ENCODE data around the gene C14orf93.
A peak's percentile ranks its signal among the peaks of the same experiment; 100 is the strongest.

Gene C14orf93, protein sequence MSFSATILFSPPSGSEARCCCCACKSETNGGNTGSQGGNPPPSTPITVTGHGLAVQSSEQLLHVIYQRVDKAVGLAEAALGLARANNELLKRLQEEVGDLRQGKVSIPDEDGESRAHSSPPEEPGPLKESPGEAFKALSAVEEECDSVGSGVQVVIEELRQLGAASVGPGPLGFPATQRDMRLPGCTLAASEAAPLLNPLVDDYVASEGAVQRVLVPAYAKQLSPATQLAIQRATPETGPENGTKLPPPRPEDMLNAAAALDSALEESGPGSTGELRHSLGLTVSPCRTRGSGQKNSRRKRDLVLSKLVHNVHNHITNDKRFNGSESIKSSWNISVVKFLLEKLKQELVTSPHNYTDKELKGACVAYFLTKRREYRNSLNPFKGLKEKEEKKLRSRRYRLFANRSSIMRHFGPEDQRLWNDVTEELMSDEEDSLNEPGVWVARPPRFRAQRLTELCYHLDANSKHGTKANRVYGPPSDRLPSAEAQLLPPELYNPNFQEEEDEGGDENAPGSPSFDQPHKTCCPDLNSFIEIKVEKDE

DNA sequence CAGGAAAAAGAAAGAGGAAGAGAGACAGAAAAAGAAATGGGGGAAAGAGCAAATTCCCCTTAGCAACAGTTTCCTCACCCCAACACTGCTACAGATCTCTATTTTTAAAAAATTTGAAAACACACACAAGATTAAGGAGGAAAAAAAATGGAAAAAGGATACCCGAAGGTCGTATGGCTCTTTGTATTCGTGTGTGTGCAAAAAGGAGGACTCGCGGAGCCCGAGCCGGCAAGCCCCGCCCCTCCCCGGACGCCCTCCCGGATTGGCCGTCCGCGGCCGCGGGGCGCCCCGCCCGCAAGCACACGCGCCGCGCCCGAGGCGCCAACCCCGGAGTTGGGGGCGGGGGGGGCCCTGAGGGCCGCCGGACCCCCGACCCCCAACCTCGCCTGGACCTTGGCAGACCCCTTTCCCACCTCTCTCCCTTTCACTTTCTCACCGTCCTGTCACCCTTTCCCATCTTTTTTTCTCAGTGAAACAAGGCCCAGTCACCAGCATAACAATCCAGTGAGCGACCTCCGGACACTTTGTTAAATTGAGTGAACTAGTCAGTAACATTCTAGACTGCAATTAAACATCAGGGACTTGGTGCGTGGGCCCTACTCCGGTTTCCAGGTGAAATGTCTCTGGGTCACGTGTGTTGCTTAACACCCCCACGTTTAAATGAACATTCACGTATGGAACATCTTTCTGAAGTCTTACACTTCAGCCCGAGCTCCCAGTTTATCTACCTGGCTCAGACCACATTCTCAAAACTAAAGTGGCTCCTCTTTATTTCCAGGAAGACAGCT is at the start of gene C14orf93:
C14orf93 (minus strand) TSS at position 205 of the 788 bp plus-strand sequence. CDS start 11,120 bp downstream, outside the sequence.
- DNase-seq (ENCODE audit: low spot score), result peak; percentile 69

DNA sequence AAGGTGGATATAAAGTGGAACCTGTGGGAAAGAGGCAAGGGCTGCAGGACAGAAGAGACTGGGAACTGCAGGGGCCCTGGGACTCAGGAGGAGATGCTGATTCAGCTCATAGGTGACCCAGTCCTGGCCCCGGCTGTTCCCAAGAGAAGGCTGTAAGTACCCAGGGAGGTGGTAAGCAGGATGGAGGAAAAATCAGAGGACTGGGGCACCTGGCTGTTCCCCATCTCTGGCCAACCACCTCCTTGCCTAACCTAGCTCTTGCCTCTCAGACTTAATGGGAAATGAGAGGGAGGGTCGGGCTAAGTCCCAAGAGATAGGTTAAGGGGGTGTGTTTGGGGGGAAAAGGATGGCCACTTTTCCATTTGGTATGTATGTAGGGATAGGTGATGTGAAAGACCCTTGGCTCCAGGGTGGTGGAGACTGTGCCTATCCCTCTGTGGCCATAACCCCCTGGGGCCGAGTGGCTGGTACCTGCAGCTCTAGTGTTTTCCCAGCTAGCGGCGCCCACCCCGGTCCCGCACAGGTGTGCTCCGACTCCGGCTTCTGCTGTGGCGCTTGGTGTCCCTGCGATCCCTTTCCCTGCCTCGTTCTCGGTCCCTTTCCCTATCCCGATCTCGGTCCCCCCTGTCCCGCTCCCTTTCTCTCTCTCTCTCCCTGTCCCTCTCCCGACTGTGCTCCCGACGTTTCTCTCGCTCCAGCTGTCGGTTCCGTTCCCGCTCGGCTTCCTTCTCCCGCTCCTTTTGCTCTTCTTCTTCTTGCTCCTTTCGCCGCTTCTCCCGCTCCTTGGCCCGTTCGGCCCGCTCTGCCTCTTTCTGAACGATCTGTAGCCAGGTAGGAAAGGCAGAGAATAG is 48.9 kb upstream of the C14orf93 start:
- no peak for DNase-seq (ENCODE audit: low spot score)

DNA sequence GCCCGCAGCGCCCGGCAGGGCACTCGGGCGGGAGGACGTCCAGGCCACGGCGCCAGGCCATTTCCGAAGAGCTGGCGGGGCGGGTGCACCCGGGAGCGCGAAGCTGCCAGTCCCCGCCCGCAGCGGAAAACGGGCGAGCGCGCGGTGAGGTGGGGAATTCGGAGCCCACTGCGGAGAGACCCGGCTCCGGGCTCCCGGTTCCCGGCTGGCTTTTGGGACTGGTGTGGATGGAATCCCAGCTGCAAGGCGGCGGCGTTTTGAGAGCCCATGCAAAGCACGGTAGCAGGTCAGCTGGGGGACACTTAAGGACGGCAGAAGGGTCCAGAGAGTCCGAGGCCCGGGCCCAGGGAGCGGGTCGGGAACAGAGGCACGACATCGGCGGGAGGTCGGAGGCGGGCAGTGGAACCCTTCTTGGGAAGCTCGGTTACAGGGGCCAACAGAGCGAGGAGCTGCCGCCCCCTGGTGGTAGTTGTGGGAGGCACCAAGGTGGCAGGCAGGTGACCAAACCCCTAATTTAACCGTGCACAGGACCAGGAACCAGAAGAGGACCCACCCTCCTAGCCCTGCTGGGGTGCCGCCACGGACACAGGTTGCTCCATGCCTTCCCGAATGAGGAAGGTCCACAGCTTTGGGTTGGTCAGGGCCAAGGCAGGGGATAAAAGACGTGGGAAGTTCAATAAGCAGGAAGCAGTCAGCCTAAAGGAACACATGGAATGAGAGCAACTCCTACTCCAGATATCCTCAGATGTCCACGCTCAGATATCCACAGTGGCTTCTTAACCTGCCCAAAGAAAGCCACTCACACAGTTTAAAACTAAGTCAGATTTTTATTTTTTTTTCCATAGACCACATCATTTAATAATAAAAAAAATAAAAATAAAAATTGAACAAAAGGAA is 48.1 kb upstream of the C14orf93 start:
- DNase-seq (ENCODE audit: low spot score), result peak; percentile 75

DNA sequence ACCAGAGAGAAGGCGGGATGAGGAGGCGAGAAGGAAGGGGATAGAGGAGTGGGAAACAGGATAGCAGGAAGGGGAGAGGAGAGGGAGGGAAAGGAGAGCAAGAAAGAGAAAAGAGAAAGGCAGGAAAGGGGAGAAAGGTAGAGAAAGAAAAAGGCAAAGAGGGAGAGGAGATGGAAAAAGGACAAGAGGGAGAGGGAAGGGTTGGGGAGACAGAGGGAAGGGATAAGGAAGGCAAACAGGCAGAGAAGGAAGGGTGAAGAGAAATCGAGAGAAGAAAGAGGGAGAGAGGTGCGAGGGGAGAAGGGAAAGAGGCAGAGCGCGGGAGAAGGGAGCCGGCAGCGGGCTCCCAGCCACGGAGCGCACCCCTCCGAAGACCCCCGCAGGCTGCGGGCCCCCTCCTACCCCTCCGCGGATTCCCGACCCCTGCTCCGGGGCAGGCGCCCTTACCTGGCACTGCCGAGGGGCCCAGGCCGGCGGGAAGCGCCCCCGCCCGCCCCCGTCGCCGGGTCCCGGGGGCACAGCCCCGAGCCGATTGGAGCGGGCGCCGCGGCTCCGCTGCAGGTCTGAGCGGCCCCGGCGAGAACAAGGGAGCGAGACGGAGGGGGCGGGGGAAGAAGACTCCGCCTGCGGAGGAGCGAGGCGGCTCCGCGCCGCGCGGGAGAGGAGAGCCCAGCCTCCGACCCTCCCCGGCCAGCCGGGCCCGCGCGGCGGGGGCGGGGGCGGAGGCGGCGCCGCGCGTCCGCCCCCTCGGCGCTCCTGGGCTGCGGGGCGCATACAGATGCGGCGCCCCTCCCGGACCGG is 47.2 kb upstream of the C14orf93 start, which contains the start of gene CDH24:
CDH24 (minus strand) TSS at position 565 of the 801 bp plus-strand sequence. CDS start 1,787 bp downstream, outside the sequence.
- DNase-seq (ENCODE audit: low spot score), result no peak

DNA sequence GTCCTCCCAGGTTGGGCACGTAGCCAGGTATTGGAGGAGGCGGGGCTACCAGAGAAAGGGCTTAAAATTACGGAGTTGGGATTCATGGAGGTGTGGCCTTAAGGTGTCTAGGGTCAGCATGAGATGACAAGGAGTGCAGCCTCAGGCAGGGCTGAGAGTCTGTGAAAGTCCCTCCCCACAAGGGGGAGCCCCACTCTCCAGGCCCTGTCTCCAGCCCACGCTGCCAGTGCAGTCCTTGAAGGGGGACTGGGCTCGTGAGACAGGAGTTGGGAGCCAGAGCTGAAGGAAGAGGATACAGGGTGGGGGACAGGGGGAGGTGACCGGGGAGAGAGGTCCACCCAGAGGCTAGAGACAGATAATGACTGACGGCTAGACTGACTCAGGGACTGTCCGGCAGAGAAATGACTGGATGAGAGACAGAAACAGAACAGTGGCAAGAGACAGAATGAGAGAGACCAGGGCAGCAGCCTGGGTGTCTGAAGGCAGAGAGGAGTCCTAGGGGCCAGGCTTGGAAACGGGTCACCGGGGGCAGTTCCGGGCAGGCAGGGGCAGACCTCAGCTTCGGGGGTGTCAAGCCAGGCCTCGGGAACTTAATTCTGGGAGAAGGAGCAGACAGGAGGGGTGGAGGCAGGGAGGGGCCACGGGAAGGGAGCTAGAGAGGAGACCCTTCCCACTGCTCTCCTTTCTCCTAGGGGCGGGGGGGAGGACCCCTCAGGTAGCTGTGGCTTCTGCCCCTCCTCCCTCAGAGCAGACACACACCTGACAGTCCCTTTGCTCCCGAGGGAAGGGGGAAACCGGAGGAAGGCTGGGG is 46.4 kb upstream of the C14orf93 start:
- peak; percentile 53 for DNase-seq (ENCODE audit: low spot score)

DNA sequence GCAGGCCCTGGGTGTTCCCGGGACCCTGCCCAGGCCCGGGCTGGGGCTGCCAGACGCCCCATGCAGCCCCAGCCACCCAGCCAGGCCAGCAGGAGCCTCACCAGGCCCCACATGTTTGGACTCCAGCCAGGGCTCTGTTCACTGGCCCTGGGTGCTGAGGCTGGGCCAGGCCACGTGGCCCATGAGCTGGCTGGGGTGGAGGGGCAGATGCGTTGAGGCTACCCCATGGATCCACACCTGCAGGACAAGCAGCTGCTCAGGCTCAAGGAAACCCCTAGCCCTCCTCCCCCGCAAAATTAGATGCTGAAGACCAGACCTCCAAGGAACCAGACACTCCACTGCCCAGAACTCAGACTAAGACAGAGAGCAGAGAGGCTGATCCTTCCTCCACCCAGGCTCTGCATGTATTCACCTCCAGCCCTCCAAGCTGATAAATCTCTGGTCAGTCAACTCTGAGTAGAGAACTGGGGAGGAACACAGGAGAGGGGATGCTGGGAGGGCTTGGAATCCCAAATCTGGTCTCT is 45.7 kb upstream of the C14orf93 start:
- DNase-seq (ENCODE audit: low spot score), result no peak

DNA sequence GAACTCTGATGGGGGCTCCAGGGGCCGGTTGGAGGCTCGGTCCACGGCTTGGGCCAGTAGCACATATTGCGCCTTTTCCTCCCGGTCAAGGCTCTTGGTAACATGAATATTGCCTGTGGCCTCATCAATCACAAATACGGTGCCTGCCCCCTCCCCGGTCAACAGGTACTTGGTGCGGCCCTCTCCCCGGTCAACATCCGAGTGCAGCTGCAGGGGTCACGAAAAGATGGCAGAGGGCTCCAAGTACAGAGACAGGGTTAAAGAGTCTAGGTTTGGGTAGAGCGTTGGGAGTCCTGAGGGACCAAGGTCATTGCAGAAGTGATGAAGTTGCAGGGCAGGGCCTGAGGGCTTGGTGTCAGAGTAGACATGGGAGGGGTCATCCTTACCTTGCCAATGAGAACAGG is 45.2 kb upstream of the C14orf93 start:
- DNase-seq (ENCODE audit: low spot score), result no peak

DNA sequence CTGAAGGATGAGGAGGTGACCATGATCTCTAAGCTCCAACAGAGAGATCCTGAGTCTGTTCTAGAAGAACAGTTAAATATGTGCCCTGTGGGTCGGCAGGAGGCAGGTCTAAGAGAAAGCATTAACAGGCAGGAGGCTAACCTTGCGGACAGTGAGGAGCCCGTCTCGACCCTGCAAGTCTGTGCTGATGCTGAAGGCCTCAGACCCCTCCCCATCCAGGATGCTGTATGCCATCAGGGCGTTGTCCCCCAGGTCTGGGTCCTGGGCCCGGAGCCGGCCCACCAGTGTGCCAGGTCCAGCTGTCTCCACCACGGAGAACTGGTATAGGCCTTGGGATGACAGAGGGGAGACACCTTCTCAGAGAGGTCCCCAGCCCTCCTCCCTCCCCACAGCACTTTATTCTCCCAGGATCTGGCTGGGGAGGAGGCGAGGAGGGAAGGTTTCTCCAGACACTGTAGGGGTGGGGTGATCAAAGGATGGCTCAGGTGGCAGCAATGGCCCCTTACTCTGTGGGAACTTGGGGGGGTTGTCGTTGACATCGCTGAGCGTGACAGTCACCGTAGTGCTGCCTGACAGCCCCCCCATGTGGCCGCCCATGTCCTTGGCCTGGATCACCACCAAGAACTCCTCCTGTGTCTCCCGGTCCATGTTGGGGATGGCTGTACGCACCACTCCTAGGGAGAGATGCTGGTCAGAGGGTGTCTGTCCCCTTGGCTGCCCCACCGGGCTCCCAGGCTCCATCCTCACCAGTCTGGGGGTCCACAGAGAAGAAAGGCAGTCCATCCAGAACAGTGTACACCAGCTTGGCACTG is 44.3 kb upstream of the C14orf93 start:
- DNase-seq (ENCODE audit: low spot score), result no peak

DNA sequence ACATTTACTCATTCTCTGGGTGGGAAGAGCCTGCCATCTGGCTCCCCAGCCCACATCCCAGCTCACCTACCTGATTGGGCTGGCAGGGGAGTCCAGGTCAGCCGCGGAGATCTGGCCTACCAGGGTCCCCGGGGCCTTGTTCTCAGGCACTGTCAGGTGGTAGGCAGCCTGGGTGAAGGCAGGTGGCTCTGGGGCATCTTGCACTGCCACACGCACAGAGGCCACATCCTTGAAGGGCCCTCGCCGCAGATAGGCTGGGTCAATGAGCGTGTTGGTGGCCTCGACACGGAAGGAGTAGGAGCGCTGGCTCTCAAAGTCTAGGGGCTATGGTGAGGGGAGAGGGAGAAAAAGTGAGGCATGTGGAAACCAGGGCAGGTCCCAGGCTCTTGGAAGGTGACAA is 43.5 kb upstream of the C14orf93 start:
- no peak for DNase-seq (ENCODE audit: low spot score)

DNA sequence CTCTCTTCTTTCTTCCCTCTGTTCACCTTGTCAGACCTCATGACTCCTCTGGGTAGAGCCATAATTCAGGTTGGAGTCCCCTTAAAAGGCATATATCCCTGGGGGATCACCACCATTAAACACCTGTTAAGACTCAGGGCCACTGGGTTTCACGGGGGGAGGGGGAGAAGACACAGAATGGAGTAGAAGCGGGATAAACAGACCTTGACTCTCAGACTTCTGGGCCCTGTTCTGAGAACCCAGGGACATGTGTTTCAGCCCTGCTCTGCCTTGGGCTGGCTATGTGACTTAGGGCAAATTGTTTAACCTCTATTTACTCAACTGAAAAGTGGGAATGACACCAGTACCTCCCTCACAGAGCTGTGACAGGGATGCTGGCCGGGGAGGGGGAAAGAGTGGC is 42.7 kb upstream of the C14orf93 start:
- DNase-seq (ENCODE audit: low spot score), result no peak

DNA sequence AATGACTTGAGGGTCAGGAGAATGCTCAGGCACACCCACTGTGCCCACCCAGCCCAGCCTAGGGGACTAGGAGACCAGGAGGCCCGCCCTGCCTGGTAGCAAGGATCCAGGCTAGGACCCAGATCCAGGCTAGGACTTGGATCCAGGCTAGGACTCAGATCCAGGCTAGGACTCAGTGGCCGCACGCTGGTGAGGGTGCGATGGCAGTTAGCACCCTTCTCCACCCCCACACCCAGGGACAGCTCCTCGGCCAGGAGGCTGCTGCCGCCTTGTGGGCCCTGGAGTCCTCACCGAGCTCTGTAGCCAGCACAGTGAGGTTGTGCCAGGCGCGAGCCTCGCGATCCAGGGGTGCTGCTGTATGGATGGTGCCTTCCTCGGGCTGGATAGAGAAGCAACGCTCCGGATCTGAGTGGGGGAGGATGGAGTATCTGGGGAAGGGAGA is 42.3 kb upstream of the C14orf93 start:
- no peak for DNase-seq (ENCODE audit: low spot score)

DNA sequence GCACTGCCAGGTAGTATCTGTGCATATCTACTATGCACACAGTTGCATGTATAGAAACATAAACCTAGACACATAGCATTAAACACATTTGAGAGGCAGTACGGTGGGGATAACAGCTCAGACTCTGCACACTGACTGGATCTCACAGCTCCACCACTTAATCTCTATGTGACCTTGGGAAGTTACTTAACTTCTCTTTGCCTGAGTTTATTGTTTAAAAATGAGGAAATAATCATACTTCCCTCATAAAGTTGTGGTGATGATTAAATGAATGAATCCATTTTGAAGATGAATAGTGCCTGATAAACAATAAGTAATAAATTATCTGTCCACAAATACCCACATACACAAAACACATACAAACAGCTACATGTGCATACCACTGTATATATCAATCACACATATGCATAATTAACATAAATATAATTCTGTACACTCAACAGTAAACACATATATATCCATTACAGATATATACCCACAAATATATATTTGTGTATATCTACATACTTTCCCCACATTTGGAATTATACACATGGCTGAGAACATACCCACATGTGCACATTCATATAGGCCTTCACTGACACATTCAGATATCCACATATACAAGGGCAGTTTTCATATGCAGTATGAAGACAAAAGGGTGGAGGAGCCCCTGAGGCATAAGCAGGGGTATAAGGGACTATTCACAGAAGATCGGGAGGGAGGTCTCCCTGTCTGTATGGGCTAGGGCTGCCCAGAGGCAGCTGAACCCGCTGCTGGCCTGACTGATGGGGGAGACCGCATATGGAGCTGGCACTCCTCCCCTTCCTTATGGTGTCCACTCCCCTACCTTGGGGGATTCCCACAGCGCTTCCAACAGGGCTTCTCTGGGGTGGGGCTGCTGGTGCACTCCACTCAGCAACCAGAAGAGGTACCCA is 41.5 kb upstream of the C14orf93 start:
- DNase-seq (ENCODE audit: low spot score), result no peak

DNA sequence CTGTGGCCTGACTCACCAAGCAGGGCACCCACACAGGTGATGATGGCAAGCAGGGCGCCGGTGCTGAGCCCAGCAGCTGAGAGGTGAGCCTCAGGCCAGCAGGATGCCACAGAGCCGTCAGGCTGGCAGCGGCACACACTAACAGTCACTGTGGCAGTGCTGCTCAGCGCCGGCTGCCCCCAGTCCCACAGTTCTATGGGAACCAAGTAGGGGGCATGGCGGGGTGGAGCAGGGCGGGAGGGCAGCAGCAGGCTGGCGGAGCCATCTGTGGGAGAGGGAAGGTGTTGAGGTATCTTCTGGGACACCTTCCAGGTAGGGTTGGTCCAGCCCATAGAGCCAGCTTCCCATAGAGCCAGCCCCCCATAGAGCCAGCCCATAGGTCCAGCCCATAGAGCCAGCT is 39.1 kb upstream of the C14orf93 start:
- DNase-seq (ENCODE audit: low spot score), result no peak

DNA sequence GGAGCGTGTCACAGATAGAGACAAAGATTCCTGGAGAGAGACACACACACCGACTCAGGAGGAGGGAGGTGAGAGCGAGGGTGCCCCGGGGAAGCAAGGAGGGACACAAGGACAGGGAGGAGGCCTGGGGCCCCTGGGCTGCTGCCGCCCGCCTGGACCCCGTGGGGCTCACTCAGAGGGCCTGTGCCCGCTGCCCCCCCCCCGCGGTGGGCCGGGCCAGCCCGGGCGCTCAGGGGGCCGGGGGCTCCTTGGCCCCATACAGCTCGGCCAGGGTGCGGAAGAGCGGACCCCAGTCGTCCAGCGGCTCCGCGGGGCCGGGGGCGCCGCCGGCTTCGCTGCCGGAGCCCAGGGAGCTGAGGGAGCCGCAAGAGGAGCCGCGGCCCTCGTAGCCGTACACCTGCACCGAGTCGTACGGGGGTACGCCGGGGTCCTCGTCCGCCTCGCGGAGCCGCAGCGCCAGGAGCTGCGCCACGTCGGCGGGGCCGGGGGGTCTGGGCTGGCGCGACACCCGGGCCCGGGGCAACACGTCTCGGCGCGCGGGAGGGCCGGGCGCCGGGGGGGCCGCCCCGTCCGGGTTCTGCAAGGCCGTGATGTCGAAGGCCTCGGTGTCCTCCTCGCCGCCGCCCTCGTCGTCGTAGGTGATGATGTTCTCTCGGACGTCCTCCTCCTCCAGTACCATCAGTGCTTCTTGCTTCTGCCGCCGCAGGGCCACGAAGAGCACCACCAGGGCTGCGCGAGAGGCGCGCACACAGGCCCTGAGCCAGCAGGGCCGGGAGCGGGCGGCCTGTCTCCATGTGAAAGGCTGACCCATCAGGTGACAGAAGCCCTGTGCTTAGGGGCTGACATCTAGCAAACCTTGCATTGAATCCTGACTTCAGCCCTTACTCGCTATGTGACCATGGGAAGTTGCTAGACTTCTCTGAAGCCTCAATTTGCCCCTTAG is 38.1 kb upstream of the C14orf93 start:
- DNase-seq (ENCODE audit: low spot score), result no peak

DNA sequence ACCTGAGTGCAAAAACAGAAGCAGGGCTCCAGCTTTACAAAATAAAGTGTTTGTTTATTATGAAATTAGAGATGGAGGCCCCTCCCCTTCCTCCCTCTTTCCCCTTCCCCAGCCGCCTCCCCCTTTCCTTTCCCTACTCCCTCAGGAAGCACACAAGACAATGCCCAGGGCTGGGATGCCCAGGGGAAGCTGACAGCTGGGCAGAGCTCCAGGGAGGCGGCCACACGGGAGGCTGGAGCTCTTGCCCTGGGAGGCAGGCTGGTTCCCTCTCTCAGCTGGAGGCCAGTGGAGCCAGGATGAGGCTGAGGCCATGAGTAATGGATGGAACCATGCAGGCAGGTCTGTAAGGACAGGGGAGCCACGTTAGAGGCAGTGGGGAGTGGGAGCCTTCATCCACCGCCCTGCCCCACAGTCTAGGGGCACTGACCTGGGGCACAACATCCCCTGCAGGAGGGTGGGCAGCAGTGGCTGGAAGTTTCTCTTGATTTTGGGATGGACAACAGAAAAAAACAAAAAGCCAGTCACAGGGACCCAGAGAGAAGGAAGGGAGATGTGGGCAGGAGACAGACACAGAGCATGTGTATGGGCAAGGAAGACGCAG is 37.2 kb upstream of the C14orf93 start:
- no peak for DNase-seq (ENCODE audit: low spot score)
